Lung (tissue), 12 donors: ENCODE measurements around the gene STAT6. TPM values are rescaled to one million over a fixed set of nuclear protein-coding genes. Genes with fewer than 3 reads are reported as not detected.

Source experiments
- ATAC-seq: fragments of 200-7000 bp; cut with Tn5 transposase; one replicate; pipeline ENCODE4 v1.9.1; 2020; ENCODE audit warnings: moderate number of reproducible peaks; ENCODE audit not compliant: insufficient read depth, low FRiP score
- DNase-seq, 3 donors: peaks; one replicate each; pipeline ENCODE4 v3.0.0-alpha.2; 2013 to 2017
- H3K27ac ChIP-seq, 2 donors: one replicate each; pipeline ENCODE4 v1.5.1; 2013; ENCODE audit warnings: mild to moderate bottlenecking in 2 of 2, moderate library complexity in 2 of 2, control low read depth in 1 of 2, inconsistent platforms in 1 of 2, low read depth in 1 of 2, low read length in 1 of 2
- H3K27me3 ChIP-seq, 3 donors: one replicate each; pipeline ENCODE4 v1.5.1; 2013; ENCODE audit warnings: low read length in 2 of 3; ENCODE audit not compliant: control insufficient read depth in 3 of 3, insufficient read depth in 3 of 3
- H3K36me3 ChIP-seq, 4 donors: one replicate each; pipeline ENCODE4 v1.5.1; 2013; ENCODE audit warnings: low read length in 4 of 4, mild to moderate bottlenecking in 1 of 4, moderate library complexity in 1 of 4; ENCODE audit not compliant: control insufficient read depth in 4 of 4, insufficient read depth in 4 of 4
- H3K4me1 ChIP-seq, 5 donors: one replicate each; pipeline ENCODE4 v1.5.1; 2013; ENCODE audit warnings: low read length in 5 of 5, mild to moderate bottlenecking in 2 of 5, moderate library complexity in 1 of 5; ENCODE audit not compliant: control insufficient read depth in 5 of 5, insufficient read depth in 5 of 5
- H3K4me3 ChIP-seq: one replicate; pipeline ENCODE4 v1.5.1; 2013; ENCODE audit warnings: mild to moderate bottlenecking, control low read depth, moderate library complexity
- H3K9ac ChIP-seq, 2 donors: one replicate each; pipeline ENCODE4 v1.5.1; 2013; ENCODE audit warnings: low read length in 2 of 2, control low read depth in 1 of 2; ENCODE audit not compliant: insufficient read depth in 1 of 2
- H3K9me3 ChIP-seq, 4 donors: one replicate each; pipeline ENCODE4 v1.5.1; 2013; ENCODE audit warnings: low read length in 3 of 4, mild to moderate bottlenecking in 1 of 4, moderate library complexity in 1 of 4; ENCODE audit not compliant: control insufficient read depth in 4 of 4, insufficient read depth in 3 of 4
- WGBS, 2 donors: extraction: QIAGEN DNeasy Blood & Tissue Kit; methylation state at CpG; one replicate each; pipeline ENCODE4 v1.1.7; 2013; 5-methylcytosine and 5-hydroxymethylcytosine counted together
- polyA plus RNA-seq, 2 donors: library from polyadenylated mRNA; stranded (reverse); fragments of 200-250 nt; gene quantifications; one replicate each; pipeline ENCODE4 v1.2.1, GENCODE V29; 2013
- total RNA-seq, 2 donors: library from RNA; depleted of rRNA in 1 of 2; stranded (reverse); fragments of >200 nt in 1 of 2; gene quantifications; one replicate each; pipeline ENCODE4 v1.2.1, GENCODE V29; 2014 to 2021
- TF ChIP-seq, protein P1 (sequence below): IDR thresholded peaks from 2 replicates; pipeline ENCODE4 v1.5.1; 2012; ENCODE audit warnings: mild to moderate bottlenecking; ENCODE audit errors: control extremely low read depth, extremely low read depth
- donor health status: control.
- donor health status: control.
- donor health status: Bipolar disorder and iron deficiency.
- donor health status: healthy.
- donor health status: DM: yes; HTN: yes; CAD: no.

Gene STAT6
- total and polyA plus RNA-seq, 4 donors, result 118 to 216 (median 174) TPM

DNA sequence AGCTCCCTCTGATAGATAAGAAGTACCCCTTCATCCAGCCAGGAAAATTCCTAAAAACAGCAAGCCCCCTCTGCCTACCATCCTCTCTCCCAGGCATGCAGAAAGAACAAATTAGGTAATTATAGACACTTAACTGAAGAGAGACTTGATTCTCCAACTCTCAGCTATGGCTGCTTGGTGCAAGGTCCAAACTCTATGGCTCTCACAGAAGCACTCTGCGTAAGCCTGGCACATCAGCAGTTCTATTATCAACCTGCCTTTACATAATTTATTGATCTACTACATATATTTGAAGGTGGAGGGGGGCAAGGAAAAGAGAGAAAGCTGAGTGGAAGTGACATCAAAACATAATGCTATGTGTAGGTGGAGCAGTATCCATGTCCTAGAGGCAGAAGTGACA is 60.2 kb downstream of the STAT6 start:
- H3K4me1 ChIP-seq, result no peaks in the 10 kb centered on the region
- H3K9me3 ChIP-seq, result no peaks in the 10 kb centered on the region
- H3K27ac ChIP-seq, result no peak overlapping the region
- no peak overlapping the region for H3K4me3 ChIP-seq
- ATAC-seq, result no peak
- peaks cover 0 to 2% (median 0%) of the 10 kb centered on the region in 4 donors for H3K36me3 ChIP-seq
- no peak overlapping the region for H3K9ac ChIP-seq
- no peaks in the 10 kb centered on the region for H3K27me3 ChIP-seq
- no peak for DNase-seq
- TF ChIP-seq, protein P1, sequence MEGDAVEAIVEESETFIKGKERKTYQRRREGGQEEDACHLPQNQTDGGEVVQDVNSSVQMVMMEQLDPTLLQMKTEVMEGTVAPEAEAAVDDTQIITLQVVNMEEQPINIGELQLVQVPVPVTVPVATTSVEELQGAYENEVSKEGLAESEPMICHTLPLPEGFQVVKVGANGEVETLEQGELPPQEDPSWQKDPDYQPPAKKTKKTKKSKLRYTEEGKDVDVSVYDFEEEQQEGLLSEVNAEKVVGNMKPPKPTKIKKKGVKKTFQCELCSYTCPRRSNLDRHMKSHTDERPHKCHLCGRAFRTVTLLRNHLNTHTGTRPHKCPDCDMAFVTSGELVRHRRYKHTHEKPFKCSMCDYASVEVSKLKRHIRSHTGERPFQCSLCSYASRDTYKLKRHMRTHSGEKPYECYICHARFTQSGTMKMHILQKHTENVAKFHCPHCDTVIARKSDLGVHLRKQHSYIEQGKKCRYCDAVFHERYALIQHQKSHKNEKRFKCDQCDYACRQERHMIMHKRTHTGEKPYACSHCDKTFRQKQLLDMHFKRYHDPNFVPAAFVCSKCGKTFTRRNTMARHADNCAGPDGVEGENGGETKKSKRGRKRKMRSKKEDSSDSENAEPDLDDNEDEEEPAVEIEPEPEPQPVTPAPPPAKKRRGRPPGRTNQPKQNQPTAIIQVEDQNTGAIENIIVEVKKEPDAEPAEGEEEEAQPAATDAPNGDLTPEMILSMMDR, result no peak
- WGBS, 2 donors, result 96 to 100% methylated on average over 1 of the region's 1 CpG

DNA sequence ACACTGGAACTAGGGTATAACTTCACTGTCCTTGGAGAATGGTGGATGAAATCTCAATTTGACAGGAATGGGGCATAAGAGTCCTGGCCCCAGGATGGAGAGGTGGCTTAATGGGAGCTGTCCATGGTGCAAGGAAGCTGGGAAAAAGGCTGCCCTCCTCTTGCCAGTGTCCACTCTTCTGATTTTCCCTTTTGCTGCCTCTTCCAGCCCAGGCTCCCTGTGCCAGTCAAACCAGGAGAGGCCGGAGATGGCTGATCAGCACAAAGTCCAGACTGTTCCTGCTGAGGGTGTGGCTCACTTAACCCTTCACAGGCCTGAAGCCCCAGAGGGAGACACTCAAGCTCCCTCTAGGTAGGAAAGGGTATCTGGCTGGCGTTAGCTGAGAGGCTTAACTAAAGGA is 61.3 kb downstream of the STAT6 start, which contains the start of gene MYO1A:
Gene MYO1A, minus strand, starts transcription at position 240 of the 400 bp plus-strand sequence. CDS start 1,806 bp downstream, outside the sequence.
- H3K36me3 ChIP-seq, result no peaks in the 10 kb centered on the region
- TF ChIP-seq, protein P1, result no peak
- no peak within 1 kb of the TSS for H3K9ac ChIP-seq
- no peak within 1 kb of the TSS for H3K27ac ChIP-seq
- H3K4me3 ChIP-seq, result no peak within 1 kb of the TSS
- 53 to 78% methylated on average over 2 of the region's 2 CpGs for WGBS, 2 donors
- ATAC-seq, result no peak
- H3K9me3 ChIP-seq, result no peaks in the 10 kb centered on the region
- H3K4me1 ChIP-seq, result no peaks in the 10 kb centered on the region
- DNase-seq, result no peak
- H3K27me3 ChIP-seq, result no peaks in the 10 kb centered on the region

DNA sequence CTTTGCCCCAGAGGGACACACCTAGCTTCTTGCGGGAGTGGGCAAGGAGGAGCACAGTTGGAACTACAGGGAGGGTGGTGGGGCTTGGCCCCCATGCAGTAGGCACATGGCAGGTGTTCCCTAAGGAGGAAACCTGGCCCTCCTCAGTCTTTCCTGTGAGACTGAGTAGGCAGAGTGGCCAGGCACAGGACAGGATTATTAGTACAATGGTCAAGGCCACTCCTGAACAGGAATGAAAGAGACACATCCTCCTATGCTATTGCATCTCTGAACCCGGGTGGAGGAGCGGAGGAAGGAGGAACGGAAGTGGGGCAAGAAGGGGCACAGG is 62.1 kb downstream of the STAT6 start:
- Histone ChIP-seq H3K9me3 (no peaks in the 10 kb centered on the region), H3K4me3 (no peak overlapping the region), H3K27me3 (no peaks in the 10 kb centered on the region), H3K9ac (no peak overlapping the region), H3K4me1 (no peaks in the 10 kb centered on the region), H3K27ac (no peak overlapping the region), H3K36me3 (no peaks in the 10 kb centered on the region)
- WGBS, 2 donors, result 52 to 78% methylated on average over 4 of the region's 4 CpGs
- TF ChIP-seq, protein P1, result no peak
- DNase-seq (no peak), ATAC-seq (no peak)

DNA sequence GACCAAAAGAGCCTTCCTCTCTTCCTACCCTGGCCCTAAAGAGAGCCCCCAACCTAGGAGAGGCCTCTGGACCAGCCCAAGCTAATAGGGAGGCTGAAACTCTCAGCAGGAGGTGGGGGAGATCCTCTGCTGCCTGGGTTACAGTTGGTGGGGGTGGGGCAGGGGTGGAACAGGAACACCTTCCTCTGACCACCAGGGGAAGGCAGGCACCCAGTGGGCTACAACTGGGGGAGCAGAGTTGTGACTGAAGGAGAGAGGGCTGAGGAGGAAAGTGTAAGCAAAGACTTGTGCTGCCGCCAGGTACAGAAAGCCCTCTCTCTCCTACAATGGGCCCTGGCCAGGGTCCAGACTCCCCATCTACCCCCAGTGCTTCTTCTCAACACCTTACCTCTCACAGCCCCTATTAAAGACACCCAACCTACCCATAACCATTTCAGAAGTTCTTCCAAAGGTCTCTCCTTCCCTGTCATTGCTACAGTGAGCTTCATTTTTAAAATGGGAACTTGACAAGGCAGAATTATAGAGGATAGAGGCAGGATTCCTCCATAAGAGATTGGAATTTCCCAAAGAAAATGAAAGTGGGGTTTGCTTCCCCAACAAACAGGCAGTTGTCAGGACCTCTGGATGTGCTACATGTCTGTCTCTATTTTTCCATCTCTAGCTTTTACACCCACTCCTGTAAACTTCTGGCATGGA is 62.6 kb downstream of the STAT6 start:
- DNase-seq, result no peak
- no peaks in the 10 kb centered on the region for H3K4me1 ChIP-seq
- H3K9ac ChIP-seq, result no peak overlapping the region
- H3K9me3 ChIP-seq, result no peaks in the 10 kb centered on the region
- no peak overlapping the region for H3K27ac ChIP-seq
- TF ChIP-seq, protein P1, result no peak
- no peak overlapping the region for H3K4me3 ChIP-seq
- no peak for ATAC-seq
- WGBS, 2 donors, result 74 to 75% methylated on average over 1 of the region's 1 CpG
- H3K27me3 ChIP-seq, result no peaks in the 10 kb centered on the region
- H3K36me3 ChIP-seq, result no peaks in the 10 kb centered on the region
